Panc1 (cell line): ENCODE results near the gene SHISA8. TPM values are rescaled to one million over a fixed set of nuclear protein-coding genes. Genes with fewer than 3 reads are reported as not detected.

Experiments used
- ATAC-seq: fragments of 200-7000 bp; cut with Tn5 transposase; 2 replicates; pipeline ENCODE4 v1.9.1; 2020; ENCODE audit warnings: mild to moderate bottlenecking, moderate library complexity
- BruUV-seq: library from RNA; stranded (reverse); fragments of 400-500 nt; replicated peaks from 2 replicates; lab custom pipeline; 2021; lab: Mats Ljungman, UMichigan
- CTCF ChIA-PET: fragments of 300-600 bp; sonication (Branson Sonifier 250); formaldehyde crosslinking; loops from one replicate; lab custom pipeline; 2022; ENCODE audit warnings: antibody characterized with exemption; lab: Charles Lee
- POLR2A ChIA-PET: fragments of 300-600 bp; sonication (Branson Sonifier 250); formaldehyde crosslinking; loops from one replicate; lab custom pipeline; 2022; ENCODE audit warnings: antibody characterized with exemption; lab: Charles Lee
- DNase-seq: peaks from one replicate; pipeline ENCODE4 v3.0.0-alpha.2; 2010; ENCODE audit warnings: low read depth, low spot score
- H3K27ac ChIP-seq: 2 replicates; pipeline ENCODE4 v1.5.1; 2011; ENCODE audit warnings: mild to moderate bottlenecking, low read length, inconsistent platforms
- H3K27me3 ChIP-seq: fragments of 200-500 bp; sonication (Bioruptor generic); 2 replicates; pipeline ENCODE4 v1.6.0; 2014; ENCODE audit warnings: low read length, inconsistent platforms; ENCODE audit not compliant: control insufficient read depth, insufficient read depth
- H3K36me3 ChIP-seq: fragments of 200-500 bp; sonication (Bioruptor generic); 2 replicates; pipeline ENCODE4 v1.5.1; 2014; ENCODE audit warnings: inconsistent platforms, mild to moderate bottlenecking, low read length, moderate library complexity; ENCODE audit not compliant: control insufficient read depth, insufficient read depth
- H3K4me1 ChIP-seq: 2 replicates; pipeline ENCODE4 v1.5.1; 2011; ENCODE audit warnings: inconsistent platforms, mild to moderate bottlenecking, low read length, moderate library complexity; ENCODE audit not compliant: control insufficient read depth, insufficient read depth
- H3K4me3 ChIP-seq, 2 experiments: 2 replicates each; pipeline ENCODE4 v1.5.1; 2011 to 2012; ENCODE audit warnings: low read depth in 2 of 2, low read length in 2 of 2, mild to moderate bottlenecking in 2 of 2, inconsistent platforms in 1 of 2, moderate library complexity in 1 of 2
- H3K9me3 ChIP-seq: fragments of 200-500 bp; sonication (Bioruptor generic); 2 replicates; pipeline ENCODE4 v1.5.1; 2014; ENCODE audit warnings: low read depth, mild to moderate bottlenecking, inconsistent platforms, low read length, moderate library complexity; ENCODE audit not compliant: control insufficient read depth, insufficient read depth
- CTCF ChIP-seq: fragments of 450-650 bp; IDR thresholded peaks from 2 replicates; pipeline ENCODE4 v1.5.1; 2017; ENCODE audit warnings: mild to moderate bottlenecking
- POLR2AphosphoS5 ChIP-seq: IDR thresholded peaks from 2 replicates; pipeline ENCODE4 v1.6.1; 2012; ENCODE audit warnings: mild to moderate bottlenecking, low read depth, low read length, moderate library complexity
- REST ChIP-seq, 2 experiments: IDR thresholded peaks; 2 replicates each; pipeline ENCODE4 v1.6.1; 2011 to 2012; ENCODE audit warnings: low read depth in 2 of 2, control low read depth in 1 of 2, low read length in 1 of 2, mild to moderate bottlenecking in 1 of 2, moderate library complexity in 1 of 2; ENCODE audit not compliant: insufficient read depth in 1 of 2
- SIN3A ChIP-seq: IDR thresholded peaks from 2 replicates; pipeline ENCODE4 v1.6.1; 2012; ENCODE audit warnings: low read depth, mild to moderate bottlenecking, low read length, moderate library complexity, borderline replicate concordance; ENCODE audit not compliant: insufficient read depth
- TCF7L2 ChIP-seq: IDR thresholded peaks from 2 replicates; pipeline ENCODE4 v1.6.1; 2011; ENCODE audit warnings: mild to moderate bottlenecking, low read depth, low read length, inconsistent platforms
- in situ Hi-C: cut with HindIII; loops from 2 replicates; pipeline ENCODE4 v1.10.0; 2016; ENCODE audit warnings: low sequenced_read_pairs, low pct_unique_long_range_greater_than_20kb
- intact Hi-C: fragments of 100-400 bp; cut with micrococcal nuclease; formaldehyde crosslinking; loops from one replicate; pipeline ENCODE4 v1.10.0; 2022; ENCODE audit not compliant: unreplicated experiment
- total RNA-seq: library from RNA; stranded (reverse); gene quantifications from one replicate; pipeline ENCODE4 v1.2.1, GENCODE V29; 2021; ENCODE audit not compliant: unreplicated experiment

SHISA8 gene
- total RNA-seq, 1 experiment from 2014 or later, result 0.62 TPM

- no peak for TF ChIP-seq SIN3A
- TF ChIP-seq POLR2AphosphoS5, result no peak
- POLR2A ChIA-PET, result no interaction called here
- Histone ChIP-seq H3K9me3 (no peaks in the 10 kb centered on the region), H3K4me1 (no peaks in the 10 kb centered on the region; the same call in 1 of the 2 replicates), H3K27me3 (no peaks in the 10 kb centered on the region), H3K4me3 (no peak overlapping the region), H3K36me3 (no peaks in the 10 kb centered on the region), H3K27ac (no peak overlapping the region)
- no peak for DNase-seq
- ATAC-seq, result no peak
- no TSS peak for BruUV-seq
- in situ Hi-C loops, result no loop called here
- CTCF ChIA-PET, result no interaction called here
- intact Hi-C loops, result no loop called here
These were observed 2.6 kb upstream of the SHISA8 start for GRCh38 chr22:41917375-41917902.

- in situ Hi-C loops, result no loop called here
- intact Hi-C loops, result no loop called here
- ChIA-PET CTCF (interaction anchor here (0.7 kb wide), 1 partner anchor 220 kb away, joined by 3 read pairs; no protein-coding TSS in a partner anchor), POLR2A (no interaction called here)
- TF ChIP-seq TCF7L2 (no peak), SIN3A (no peak), POLR2AphosphoS5 (no peak), REST (IDR thresholded peaks at IDR 0.05; ENCODE audit: insufficient read depth in 1 of 2, low read depth in 2 of 2, low read length in 1 of 2) (no peak), CTCF (no peak)
- Histone ChIP-seq H3K27ac (no peak overlapping the region), H3K27me3 (no peaks in the 10 kb centered on the region), H3K36me3 (no peaks in the 10 kb centered on the region), H3K9me3 (no peaks in the 10 kb centered on the region), H3K4me1 (no peaks in the 10 kb centered on the region; the same call in 1 of the 2 replicates), H3K4me3 (no peak overlapping the region)
- ATAC-seq (no peak), DNase-seq (no peak)
- BruUV-seq, result no TSS peak
These were observed 2.0 kb upstream of the SHISA8 start for GRCh38 chr22:41916745-41917358.
